Measurements from ENCODE around the gene TRIM29. TPM values are rescaled to one million over a fixed set of nuclear protein-coding genes. Genes with fewer than 3 reads are reported as not detected.

The TRIM29 gene
- total and polyA plus RNA-seq, 2 experiments from 2014 or later: 0.28 TPM; not detected in 1

- no peak for TF ChIP-seq ETS1 (IDR thresholded peaks at IDR 0.05)
Observed at GRCh38 chr11:120130176-120130980, 7.5 kb downstream of the TRIM29 start (continued).

GRCh38 chr11:120129570-120129969, 8.3 kb downstream of the TRIM29 start:
- Histone ChIP-seq H3K27ac (ENCODE audit: low read depth) (no peak overlapping the region), H2AFZ (no peak overlapping the region), H3K4me1 (ENCODE audit: insufficient read depth) (no peaks in the 10 kb centered on the region), H3K27me3 (ENCODE audit: insufficient read depth) (no peaks in the 10 kb centered on the region), H3K4me2 (no peak overlapping the region), H4K20me1 (replicated peaks; ENCODE audit: insufficient read depth) (no peaks in the 10 kb centered on the region), H3K36me3 (ENCODE audit: insufficient read depth) (no peaks in the 10 kb centered on the region), H3K79me2 (replicated peaks; ENCODE audit: insufficient read depth) (no peaks in the 10 kb centered on the region), H3K4me3 (no peak overlapping the region), H3F3A (replicated peaks; ENCODE audit: low read depth) (no peaks in the 10 kb centered on the region), H3K9me2 (ENCODE audit: insufficient read depth) (no peaks in the 10 kb centered on the region)
- Mint-ChIP-seq H3K36me3 (ENCODE audit: low read depth) (no peaks in the 10 kb centered on the region), H3K4me3 (no peak overlapping the region), H3K4me1 (no peaks in the 10 kb centered on the region), H3K9me3 (no peaks in the 10 kb centered on the region), H3K27me3 (ENCODE audit: insufficient read depth, low read depth, poor library complexity) (peaks cover 11% of the 10 kb centered on the region), H3K27ac (no peak overlapping the region)
- DNase-seq (ENCODE audit: low spot score) (no peak), ATAC-seq (no peak)
- TF ChIP-seq CTCF (conservative IDR thresholded peaks at IDR 0.05; ENCODE audit: low read depth in 2 of 2) (no peak), ZNF114 (CRISPR knock-in tag; IDR thresholded peaks at IDR 0.05) (no peak), EZH2phosphoT487 (IDR thresholded peaks at IDR 0.05; ENCODE audit: unreplicated experiment) (no peak), ZNF331 (CRISPR knock-in tag; IDR thresholded peaks at IDR 0.05; ENCODE audit: low read depth) (no peak), NANOG (IDR thresholded peaks at IDR 0.05; ENCODE audit: borderline replicate concordance) (no peak), ETS1 (IDR thresholded peaks at IDR 0.05) (no peak), EZH2 (IDR thresholded peaks at IDR 0.05; ENCODE audit: low read depth, unreplicated experiment) (no peak), JUNB (IDR thresholded peaks at IDR 0.05; ENCODE audit: unreplicated experiment) (no peak), STAT1 (IDR thresholded peaks at IDR 0.05; ENCODE audit: unreplicated experiment) (no peak), CREB1 (CRISPR knock-in tag; IDR thresholded peaks at IDR 0.05; ENCODE audit: low read depth) (no peak), ZNF462 (CRISPR knock-in tag; IDR thresholded peaks at IDR 0.05) (no peak), POLR2AphosphoS5 (IDR thresholded peaks at IDR 0.05; ENCODE audit: low read depth) (no peak)
